Stimulated activated naive B cell treated with anti-CD40 and anti-IgM and Interleukin-4, amounts not matched to agents 10 μg/mL and 1 μg/mL and 100 μg/mL, for 72 hours (primary cell): ENCODE results near the gene GSK3A.
A peak's percentile ranks its signal among the peaks of the same experiment; 100 is the strongest.

ENCODE experiments used
- ATAC-seq, 2 donors: fragments of 150-1000 bp; cut with Tn5 transposase; replicated peaks; 2 replicates each; pipeline ENCODE4 v1.10.0; 2021; ENCODE audit warnings: moderate library complexity in 1 of 2
- DNase-seq: peaks from one replicate; pipeline ENCODE4 v3.0.0; 2021
- H3K27ac Mint-ChIP-seq: one replicate; pipeline ENCODE4 v1.8.0; 2022; ENCODE audit warnings: mild to moderate bottlenecking, mixed read lengths
- H3K27me3 Mint-ChIP-seq, 2 donors: one replicate each; pipeline ENCODE4 v1.8.0; 2022; ENCODE audit warnings: mixed read lengths in 2 of 2
- H3K36me3 Mint-ChIP-seq, 2 donors: one replicate each; pipeline ENCODE4 v1.8.0; 2022; ENCODE audit warnings: mixed read lengths in 2 of 2, mild to moderate bottlenecking in 1 of 2
- H3K4me1 Mint-ChIP-seq, 2 donors: one replicate each; pipeline ENCODE4 v1.8.0; 2022; ENCODE audit warnings: mixed read lengths in 2 of 2, mild to moderate bottlenecking in 1 of 2
- H3K4me3 Mint-ChIP-seq, 2 donors: one replicate each; pipeline ENCODE4 v1.8.0; 2022; ENCODE audit warnings: mild to moderate bottlenecking in 2 of 2, mixed read lengths in 2 of 2, moderate library complexity in 1 of 2
- H3K9me3 Mint-ChIP-seq, 2 donors: one replicate each; pipeline ENCODE4 v1.8.0; 2022; ENCODE audit warnings: mixed read lengths in 2 of 2, mild to moderate bottlenecking in 1 of 2

The GSK3A gene

GRCh38 chr19:42189133-42189532 is 53.3 kb downstream of the GSK3A start:
- H3K4me1 Mint-ChIP-seq: peaks cover 25 to 40% of the 10 kb centered on the region in 2 donors
- H3K27me3 Mint-ChIP-seq: no peaks in the 10 kb centered on the region
- DNase-seq: no peak
- H3K36me3 Mint-ChIP-seq: peaks cover 1 to 6% of the 10 kb centered on the region in 2 donors
- H3K9me3 Mint-ChIP-seq: peaks cover 0 to 4% of the 10 kb centered on the region in 2 donors
- H3K4me3 Mint-ChIP-seq: no peak overlapping the region
- H3K27ac Mint-ChIP-seq: no peak overlapping the region
- no peak for ATAC-seq

GRCh38 chr19:42188665-42189064 is 53.7 kb downstream of the GSK3A start:
- peaks cover 0 to 2% of the 10 kb centered on the region in 2 donors for H3K9me3 Mint-ChIP-seq
- H3K27ac Mint-ChIP-seq: no peak overlapping the region
- H3K27me3 Mint-ChIP-seq: no peaks in the 10 kb centered on the region
- DNase-seq (no peak), ATAC-seq (no peak)
- H3K4me3 Mint-ChIP-seq: no peak overlapping the region
- H3K4me1 Mint-ChIP-seq: peaks cover 25 to 37% of the 10 kb centered on the region in 2 donors
- H3K36me3 Mint-ChIP-seq: peaks cover 0 to 3% of the 10 kb centered on the region in 2 donors

- ATAC-seq (peak; percentile 58 to 69), DNase-seq (no peak)
- Mint-ChIP-seq H3K27ac (no peak overlapping the region), H3K9me3 (no peaks in the 10 kb centered on the region), H3K4me1 (peaks cover 28 to 37% of the 10 kb centered on the region in 2 donors), H3K27me3 (no peaks in the 10 kb centered on the region), H3K4me3 (no peak overlapping the region), H3K36me3 (no peaks in the 10 kb centered on the region)
These were observed 57.1 kb downstream of the GSK3A start for GRCh38 chr19:42185277-42185676.

- Mint-ChIP-seq H3K27ac (no peak overlapping the region), H3K27me3 (peaks cover 0 to 3% of the 10 kb centered on the region in 2 donors), H3K9me3 (no peaks in the 10 kb centered on the region), H3K4me3 (no peak overlapping the region), H3K36me3 (no peaks in the 10 kb centered on the region), H3K4me1 (peaks cover 25 to 31% of the 10 kb centered on the region in 2 donors)
- peak; percentile 44 for DNase-seq
- ATAC-seq: peak; percentile 81 to 83
These were observed 58.0 kb downstream of the GSK3A start for GRCh38 chr19:42184401-42184861.
